HepG2 (cell line): ENCODE data around the gene ABHD12. TPM values are rescaled to one million over a fixed set of nuclear protein-coding genes. Genes with fewer than 3 reads are reported as not detected.

Source experiments
- CEBPG ChIP-seq: IDR thresholded peaks from 2 replicates; pipeline ENCODE4 v1.6.1; 2016
- FOXM1 ChIP-seq: sonication (generic); formaldehyde crosslinking; IDR thresholded peaks from 2 replicates; pipeline ENCODE4 v1.5.0; 2020; ENCODE audit warnings: missing genetic modification reagents
- HMG20A ChIP-seq: IDR thresholded peaks from 2 replicates; pipeline ENCODE4 v1.6.1; 2016; ENCODE audit warnings: borderline replicate concordance
- JUND ChIP-seq: sonication (generic); formaldehyde crosslinking; IDR thresholded peaks from 2 replicates; pipeline ENCODE4 v1.8.0; 2022; ENCODE audit warnings: mild to moderate bottlenecking, missing genetic modification reagents
- LCORL ChIP-seq, 2 experiments: fragments of 450-650 bp in 1 of 2; sonication (generic) in 1 of 2; formaldehyde crosslinking in 1 of 2; IDR thresholded peaks; 2 replicates each; pipeline versions ENCODE4 v1.5.0 to v1.6.1; 2017 to 2020; ENCODE audit warnings: antibody characterized with exemption in 1 of 2, missing genetic modification reagents in 1 of 2
- NFYC ChIP-seq: IDR thresholded peaks from 2 replicates; pipeline ENCODE4 v1.6.1; 2016; ENCODE audit warnings: missing genetic modification reagents, missing compliant biosample characterization
- ZBTB8A ChIP-seq: sonication (generic); formaldehyde crosslinking; IDR thresholded peaks from 2 replicates; pipeline ENCODE4 v1.4.0; 2020; ENCODE audit warnings: mild to moderate bottlenecking, low read depth, missing genetic modification reagents, borderline replicate concordance
- ZNF34 ChIP-seq: sonication (generic); formaldehyde crosslinking; IDR thresholded peaks from 2 replicates; pipeline ENCODE4 v1.4.0; 2020; ENCODE audit warnings: mild to moderate bottlenecking, missing genetic modification reagents, borderline replicate concordance
- ZNF354B ChIP-seq: sonication (generic); formaldehyde crosslinking; IDR thresholded peaks from 2 replicates; pipeline ENCODE4 v1.8.0; 2022; ENCODE audit warnings: mild to moderate bottlenecking, missing genetic modification reagents
- ZNF598 ChIP-seq: sonication (generic); formaldehyde crosslinking; IDR thresholded peaks from 2 replicates; pipeline ENCODE4 v1.5.1; 2020; ENCODE audit warnings: mild to moderate bottlenecking, missing genetic modification reagents, borderline replicate concordance
- ZNF75D ChIP-seq: sonication (generic); formaldehyde crosslinking; IDR thresholded peaks from 2 replicates; pipeline ENCODE4 v1.8.1; 2023; ENCODE audit warnings: missing genetic modification reagents, mild to moderate bottlenecking, borderline replicate concordance
- polyA plus RNA-seq, 8 experiments: library from polyadenylated mRNA; depleted of rRNA in 3 of 8; stranded (reverse) in 7 of 8; unstranded in 1 of 8; fragments of >200 nt; fragmentation: Illumina TruSeq in 4 of 8; extraction: Trizol in 4 of 8; gene quantifications; 2 replicates each; pipeline versions ENCODE4 v1.2.1 to v1.2.3, GENCODE V29; 2011 to 2016; ENCODE audit warnings: low read depth in 4 of 8, missing spikeins in 1 of 8, mixed read lengths in 1 of 8; ENCODE audit not compliant: insufficient read depth in 1 of 8
- total RNA-seq, 5 experiments: library from RNA; depleted of rRNA; stranded (reverse); fragments of >200 nt; fragmentation: Illumina TruSeq; extraction: Trizol; gene quantifications; 2 replicates each; pipeline ENCODE4 v1.2.3, GENCODE V29; 2016; ENCODE audit warnings: low read depth in 1 of 5
- TF ChIP-seq, protein P1 (sequence below), 2 experiments: fragments of 450-650 bp in 1 of 2; sonication (generic) in 1 of 2; formaldehyde crosslinking in 1 of 2; IDR thresholded peaks; 2 replicates each; pipeline versions ENCODE4 v1.6.1 to v1.8.0; 2016 to 2022; ENCODE audit warnings: antibody characterized with exemption in 1 of 2, mild to moderate bottlenecking in 1 of 2, missing genetic modification reagents in 1 of 2
- TF ChIP-seq, protein P2 (sequence below): sonication (generic); formaldehyde crosslinking; IDR thresholded peaks from 2 replicates; pipeline ENCODE4 v1.5.0; 2020; ENCODE audit warnings: missing genetic modification reagents
- TF ChIP-seq, protein P3 (sequence below): sonication (generic); formaldehyde crosslinking; IDR thresholded peaks from 2 replicates; pipeline ENCODE4 v1.4.0; 2020; ENCODE audit warnings: missing genetic modification reagents, mild to moderate bottlenecking, borderline replicate concordance

Gene ABHD12
- total and polyA plus RNA-seq, 2 of the 13 experiments (the other 11 are each of a cell fraction or from before 2014, with no cell fraction given): 23.5 to 72.1 TPM

- TF ChIP-seq, protein P1, sequence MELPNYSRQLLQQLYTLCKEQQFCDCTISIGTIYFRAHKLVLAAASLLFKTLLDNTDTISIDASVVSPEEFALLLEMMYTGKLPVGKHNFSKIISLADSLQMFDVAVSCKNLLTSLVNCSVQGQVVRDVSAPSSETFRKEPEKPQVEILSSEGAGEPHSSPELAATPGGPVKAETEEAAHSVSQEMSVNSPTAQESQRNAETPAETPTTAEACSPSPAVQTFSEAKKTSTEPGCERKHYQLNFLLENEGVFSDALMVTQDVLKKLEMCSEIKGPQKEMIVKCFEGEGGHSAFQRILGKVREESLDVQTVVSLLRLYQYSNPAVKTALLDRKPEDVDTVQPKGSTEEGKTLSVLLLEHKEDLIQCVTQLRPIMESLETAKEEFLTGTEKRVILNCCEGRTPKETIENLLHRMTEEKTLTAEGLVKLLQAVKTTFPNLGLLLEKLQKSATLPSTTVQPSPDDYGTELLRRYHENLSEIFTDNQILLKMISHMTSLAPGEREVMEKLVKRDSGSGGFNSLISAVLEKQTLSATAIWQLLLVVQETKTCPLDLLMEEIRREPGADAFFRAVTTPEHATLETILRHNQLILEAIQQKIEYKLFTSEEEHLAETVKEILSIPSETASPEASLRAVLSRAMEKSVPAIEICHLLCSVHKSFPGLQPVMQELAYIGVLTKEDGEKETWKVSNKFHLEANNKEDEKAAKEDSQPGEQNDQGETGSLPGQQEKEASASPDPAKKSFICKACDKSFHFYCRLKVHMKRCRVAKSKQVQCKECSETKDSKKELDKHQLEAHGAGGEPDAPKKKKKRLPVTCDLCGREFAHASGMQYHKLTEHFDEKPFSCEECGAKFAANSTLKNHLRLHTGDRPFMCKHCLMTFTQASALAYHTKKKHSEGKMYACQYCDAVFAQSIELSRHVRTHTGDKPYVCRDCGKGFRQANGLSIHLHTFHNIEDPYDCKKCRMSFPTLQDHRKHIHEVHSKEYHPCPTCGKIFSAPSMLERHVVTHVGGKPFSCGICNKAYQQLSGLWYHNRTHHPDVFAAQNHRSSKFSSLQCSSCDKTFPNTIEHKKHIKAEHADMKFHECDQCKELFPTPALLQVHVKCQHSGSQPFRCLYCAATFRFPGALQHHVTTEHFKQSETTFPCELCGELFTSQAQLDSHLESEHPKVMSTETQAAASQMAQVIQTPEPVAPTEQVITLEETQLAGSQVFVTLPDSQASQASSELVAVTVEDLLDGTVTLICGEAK (IDR thresholded peaks at IDR 0.05): no peak
- TF ChIP-seq, protein P1 (CRISPR knock-in tag; IDR thresholded peaks at IDR 0.05): no peak
- 0 out of 2 replicates have a peak, but pooled peaks have one; percentile 60 for TF ChIP-seq ZNF354B (CRISPR knock-in tag)
- no peak for TF ChIP-seq ZNF34
- TF ChIP-seq CEBPG (CRISPR knock-in tag): no peak; the same call in 1 of the 2 replicates
- TF ChIP-seq NFYC (CRISPR knock-in tag): no peak
- TF ChIP-seq ZBTB8A (CRISPR knock-in tag): no peak
- TF ChIP-seq, protein P2, sequence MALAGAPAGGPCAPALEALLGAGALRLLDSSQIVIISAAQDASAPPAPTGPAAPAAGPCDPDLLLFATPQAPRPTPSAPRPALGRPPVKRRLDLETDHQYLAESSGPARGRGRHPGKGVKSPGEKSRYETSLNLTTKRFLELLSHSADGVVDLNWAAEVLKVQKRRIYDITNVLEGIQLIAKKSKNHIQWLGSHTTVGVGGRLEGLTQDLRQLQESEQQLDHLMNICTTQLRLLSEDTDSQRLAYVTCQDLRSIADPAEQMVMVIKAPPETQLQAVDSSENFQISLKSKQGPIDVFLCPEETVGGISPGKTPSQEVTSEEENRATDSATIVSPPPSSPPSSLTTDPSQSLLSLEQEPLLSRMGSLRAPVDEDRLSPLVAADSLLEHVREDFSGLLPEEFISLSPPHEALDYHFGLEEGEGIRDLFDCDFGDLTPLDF: no peak
- TF ChIP-seq, protein P3, sequence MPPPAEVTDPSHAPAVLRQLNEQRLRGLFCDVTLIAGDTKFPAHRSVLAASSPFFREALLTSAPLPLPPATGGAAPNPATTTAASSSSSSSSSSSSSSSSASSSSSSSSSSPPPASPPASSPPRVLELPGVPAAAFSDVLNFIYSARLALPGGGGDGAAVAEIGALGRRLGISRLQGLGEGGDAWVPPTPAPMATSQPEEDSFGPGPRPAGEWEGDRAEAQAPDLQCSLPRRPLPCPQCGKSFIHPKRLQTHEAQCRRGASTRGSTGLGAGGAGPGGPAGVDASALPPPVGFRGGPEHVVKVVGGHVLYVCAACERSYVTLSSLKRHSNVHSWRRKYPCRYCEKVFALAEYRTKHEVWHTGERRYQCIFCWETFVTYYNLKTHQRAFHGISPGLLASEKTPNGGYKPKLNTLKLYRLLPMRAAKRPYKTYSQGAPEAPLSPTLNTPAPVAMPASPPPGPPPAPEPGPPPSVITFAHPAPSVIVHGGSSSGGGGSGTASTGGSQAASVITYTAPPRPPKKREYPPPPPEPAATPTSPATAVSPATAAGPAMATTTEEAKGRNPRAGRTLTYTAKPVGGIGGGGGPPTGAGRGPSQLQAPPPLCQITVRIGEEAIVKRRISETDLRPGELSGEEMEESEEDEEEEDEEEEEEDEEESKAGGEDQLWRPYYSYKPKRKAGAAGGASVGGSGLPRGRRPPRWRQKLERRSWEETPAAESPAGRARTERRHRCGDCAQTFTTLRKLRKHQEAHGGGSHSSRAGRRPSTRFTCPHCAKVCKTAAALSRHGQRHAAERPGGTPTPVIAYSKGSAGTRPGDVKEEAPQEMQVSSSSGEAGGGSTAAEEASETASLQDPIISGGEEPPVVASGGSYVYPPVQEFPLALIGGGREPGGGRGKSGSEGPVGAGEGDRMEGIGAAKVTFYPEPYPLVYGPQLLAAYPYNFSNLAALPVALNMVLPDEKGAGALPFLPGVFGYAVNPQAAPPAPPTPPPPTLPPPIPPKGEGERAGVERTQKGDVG (CRISPR knock-in tag): no peak
- TF ChIP-seq JUND (CRISPR knock-in tag): peak; percentile 42; the same call in 1 of the 2 replicates
- 0 out of 2 replicates have a peak, but pooled peaks have one; percentile 11 for TF ChIP-seq ZNF598
- no peak for TF ChIP-seq LCORL (IDR thresholded peaks at IDR 0.05)
- peak; percentile 84 for TF ChIP-seq LCORL (CRISPR knock-in tag; IDR thresholded peaks at IDR 0.05)
- TF ChIP-seq FOXM1: no peak
- TF ChIP-seq HMG20A (CRISPR knock-in tag): no peak; the same call in 1 of the 2 replicates
- no peak for TF ChIP-seq ZNF75D (CRISPR knock-in tag)
Observed at GRCh38 chr20:25309395-25310267, 81.0 kb downstream of the ABHD12 start (continued).
